ENCODE measurements around the gene TTC27.
A peak's percentile ranks its signal among the peaks of the same experiment; 100 is the strongest.
"Not testable (repeated sequence)": the region's sequence is repeated elsewhere in the genome, so short reads cannot be mapped to it uniquely, and the experiment has no call there.

TTC27 gene

GRCh38 chr2:32627814-32628579 is at the start of gene TTC27:
TTC27 (plus strand) TSS chr2:32628050; CDS start chr2:32628293, 243 bp downstream.
- peak; percentile 54 to 97 (median 90) for DNase-seq

- DNase-seq, result no peak
Measured at GRCh38 chr2:32591669-32592463, 36.0 kb upstream of the TTC27 start.

GRCh38 chr2:32594573-32594972 is 33.3 kb upstream of the TTC27 start:
- no peak for DNase-seq

- DNase-seq, result no peak
Measured at GRCh38 chr2:32611366-32611765, 16.5 kb upstream of the TTC27 start.

- no peak for DNase-seq
Measured at GRCh38 chr2:32611771-32612170, 16.1 kb upstream of the TTC27 start.

- DNase-seq, result no peak
Measured at GRCh38 chr2:32614084-32614483, 13.8 kb upstream of the TTC27 start.

GRCh38 chr2:32617599-32618189 is 10.2 kb upstream of the TTC27 start:
- no peak for DNase-seq

- DNase-seq, result peak in 4 of 56 donors; percentile 2 to 15 (median 4)
Measured at GRCh38 chr2:32622570-32623310, 5.1 kb upstream of the TTC27 start.

- no peak for DNase-seq
Measured at GRCh38 chr2:32623311-32623706, 4.5 kb upstream of the TTC27 start.

GRCh38 chr2:32624812-32625211 is 3.0 kb upstream of the TTC27 start:
- no peak for DNase-seq

GRCh38 chr2:32626639-32627221 is 1.1 kb upstream of the TTC27 start:
- no peak for DNase-seq

GRCh38 chr2:32627441-32627813 is 423 bp upstream of the TTC27 start:
- DNase-seq, result peak in 26 of 56 donors; percentile 13 to 74 (median 50)

- no peak for DNase-seq
Measured at GRCh38 chr2:32632089-32632488, 4.2 kb downstream of the TTC27 start.

- no peak for DNase-seq
Measured at GRCh38 chr2:32633040-32633439, 5.2 kb downstream of the TTC27 start.

GRCh38 chr2:32638548-32638947 is 10.7 kb downstream of the TTC27 start:
- not testable (repeated sequence) for DNase-seq

GRCh38 chr2:32641180-32641579 is 13.3 kb downstream of the TTC27 start:
- no peak for DNase-seq

GRCh38 chr2:32647180-32647651 is 19.4 kb downstream of the TTC27 start:
- DNase-seq, result no peak

- no peak for DNase-seq
Measured at GRCh38 chr2:32652555-32653209, 24.8 kb downstream of the TTC27 start.

GRCh38 chr2:32656069-32656468 is 28.2 kb downstream of the TTC27 start:
- DNase-seq, result no peak

GRCh38 chr2:32663864-32664263 is 36.0 kb downstream of the TTC27 start:
- DNase-seq, result no peak
